ENCODE measurements around the gene NAA80. TPM values are rescaled to one million over a fixed set of nuclear protein-coding genes. Genes with fewer than 3 reads are reported as not detected.
A peak's percentile ranks its signal among the peaks of the same experiment; 100 is the strongest.

NAA80 gene
- total and polyA plus RNA-seq, 2 of the 13 experiments (the other 11 are each of a cell fraction or from before 2014, with no cell fraction given) = 3.4 to 8.7 TPM

- TF ChIP-seq ZNF280B (CRISPR knock-in tag; IDR thresholded peaks at IDR 0.05; ENCODE audit: borderline replicate concordance) (no peak), BCL6 (CRISPR knock-in tag; IDR thresholded peaks at IDR 0.05) (no peak), DMTF1 (CRISPR knock-in tag; IDR thresholded peaks at IDR 0.05) (no peak), ATF4 (CRISPR knock-in tag; IDR thresholded peaks at IDR 0.05) (no peak), ZNF589 (CRISPR knock-in tag; conservative IDR thresholded peaks at IDR 0.05) (no peak), ZNF207 (IDR thresholded peaks at IDR 0.05; ENCODE audit: borderline replicate concordance) (no peak), ZNF562 (CRISPR knock-in tag; IDR thresholded peaks at IDR 0.05; ENCODE audit: borderline replicate concordance) (no peak), TBX3 (IDR thresholded peaks at IDR 0.05; ENCODE audit: borderline replicate concordance) (peak; percentile 28; the same call in 1 of the 2 replicates), TRIM24 (CRISPR knock-in tag; IDR thresholded peaks at IDR 0.05) (no peak), ATF7 (IDR thresholded peaks at IDR 0.05) (peak; percentile 72), ATF7 (CRISPR knock-in tag; IDR thresholded peaks at IDR 0.05) (no peak), KAT8 (CRISPR knock-in tag; IDR thresholded peaks at IDR 0.05) (no peak), ZNF138 (CRISPR knock-in tag; IDR thresholded peaks at IDR 0.05; ENCODE audit: low read depth) (no peak), SETDB1 (CRISPR knock-in tag; IDR thresholded peaks at IDR 0.05; ENCODE audit: borderline replicate concordance) (no peak), THAP9 (CRISPR knock-in tag; IDR thresholded peaks at IDR 0.05; ENCODE audit: borderline replicate concordance) (0 out of 2 replicates have a peak, but pooled peaks have one; percentile 43), NCOA5 (CRISPR knock-in tag; IDR thresholded peaks at IDR 0.05) (no peak), RBM22 (optimal IDR thresholded peaks at IDR 0.05; ENCODE audit: low read length) (peak; percentile 74), DZIP1 (CRISPR knock-in tag; IDR thresholded peaks at IDR 0.05) (no peak), MEF2D (CRISPR knock-in tag; IDR thresholded peaks at IDR 0.05) (no peak)
These were observed 24.7 kb downstream of the NAA80 start (continued) for GRCh38 chr3:50274371-50275104.
